SK-N-SH treated with all-trans-retinoic acid at 6 μM for 48 hours (cell line): ENCODE data around the gene BEST3.

ENCODE experiments used
- ATAC-seq: fragments of 200-7000 bp; cut with Tn5 transposase; 3 replicates; pipeline ENCODE4 v1.9.1; 2020; ENCODE audit warnings: mild to moderate bottlenecking, moderate library complexity
- BACH2 ChIP-seq: fragments of 250-450 bp; sonication (Bioruptor Pico); IDR thresholded peaks from 2 replicates; pipeline ENCODE4 v1.9.0; 2021; ENCODE audit warnings: mild to moderate bottlenecking, borderline replicate concordance
- CREB5 ChIP-seq: fragments of 250-450 bp; sonication (Bioruptor Pico); IDR thresholded peaks from 2 replicates; pipeline ENCODE4 v1.5.1; 2020; ENCODE audit warnings: low read depth, mild to moderate bottlenecking, moderate library complexity
- ESRRG ChIP-seq: fragments of 250-450 bp; sonication (Bioruptor Pico); IDR thresholded peaks from 2 replicates; pipeline ENCODE4 v1.6.1; 2021; ENCODE audit warnings: mild to moderate bottlenecking
- GLIS3 ChIP-seq: fragments of 250-450 bp; sonication (Bioruptor Pico); IDR thresholded peaks from 2 replicates; pipeline ENCODE4 v1.5.0; 2020; ENCODE audit warnings: mild to moderate bottlenecking, moderate library complexity
- ISL1 ChIP-seq: fragments of 250-450 bp; sonication (Bioruptor Pico); IDR thresholded peaks from 2 replicates; pipeline ENCODE4 v2.1.2; 2022; ENCODE audit warnings: mild to moderate bottlenecking, moderate library complexity
- OSR1 ChIP-seq: fragments of 250-450 bp; sonication (Bioruptor Pico); IDR thresholded peaks from 2 replicates; pipeline ENCODE4 v1.8.0; 2022; ENCODE audit warnings: moderate library complexity, mild to moderate bottlenecking, inconsistent platforms
- PATZ1 ChIP-seq: fragments of 250-450 bp; sonication (Bioruptor Pico); IDR thresholded peaks from 2 replicates; pipeline ENCODE4 v1.8.0; 2020; ENCODE audit warnings: mild to moderate bottlenecking, moderate library complexity, borderline replicate concordance
- POU6F1 ChIP-seq: fragments of 250-450 bp; sonication (Bioruptor Pico); IDR thresholded peaks from 2 replicates; pipeline ENCODE4 v1.8.0; 2021; ENCODE audit warnings: low read depth, mild to moderate bottlenecking, moderate library complexity, borderline replicate concordance
- PPARA ChIP-seq: fragments of 250-450 bp; sonication (Bioruptor Pico); IDR thresholded peaks from 2 replicates; pipeline ENCODE4 v1.5.0; 2020; ENCODE audit warnings: mild to moderate bottlenecking, borderline replicate concordance
- RARB ChIP-seq: fragments of 250-450 bp; sonication (Bioruptor Pico); IDR thresholded peaks from 2 replicates; pipeline ENCODE4 v1.8.0; 2021; ENCODE audit warnings: mild to moderate bottlenecking, moderate library complexity
- TCF4 ChIP-seq: fragments of 250-450 bp; sonication (Bioruptor Pico); IDR thresholded peaks from 2 replicates; pipeline ENCODE4 v1.8.0; 2021; ENCODE audit warnings: mild to moderate bottlenecking, moderate library complexity, borderline replicate concordance
- TOX ChIP-seq: fragments of 250-450 bp; sonication (Bioruptor Pico); IDR thresholded peaks from 2 replicates; pipeline ENCODE4 v1.8.0; 2021; ENCODE audit warnings: mild to moderate bottlenecking, moderate library complexity, borderline replicate concordance
- TSHZ2 ChIP-seq: fragments of 250-450 bp; sonication (Bioruptor Pico); IDR thresholded peaks from 2 replicates; pipeline ENCODE4 v1.5.0; 2020; ENCODE audit warnings: mild to moderate bottlenecking, moderate library complexity
- ZC3H10 ChIP-seq: fragments of 250-450 bp; sonication (Bioruptor Pico); IDR thresholded peaks from 2 replicates; pipeline ENCODE4 v1.5.1; 2021; ENCODE audit warnings: mild to moderate bottlenecking, moderate library complexity
- ZFP3 ChIP-seq: fragments of 250-450 bp; sonication (Bioruptor Pico); IDR thresholded peaks from 2 replicates; pipeline ENCODE4 v1.5.0; 2020; ENCODE audit warnings: mild to moderate bottlenecking, moderate library complexity
- ZFP30 ChIP-seq: fragments of 450-650 bp; formaldehyde crosslinking; IDR thresholded peaks from 2 replicates; pipeline ENCODE4 v1.5.0; 2022; ENCODE audit warnings: mild to moderate bottlenecking, moderate library complexity
- ZNF565 ChIP-seq: fragments of 450-650 bp; formaldehyde crosslinking; conservative IDR thresholded peaks from 2 replicates; pipeline ENCODE4 v1.5.0; 2020; ENCODE audit warnings: low read depth, mild to moderate bottlenecking, moderate library complexity

BEST3 gene

GRCh38 chr12:69688471-69689427 is 10.4 kb downstream of the BEST3 start (continued):
- no peak for TF ChIP-seq TSHZ2 (CRISPR knock-in tag)
- no peak for TF ChIP-seq ZNF565 (CRISPR knock-in tag)
- TF ChIP-seq PATZ1, result no peak
- no peak for TF ChIP-seq CREB5 (CRISPR knock-in tag)
- TF ChIP-seq BACH2 (CRISPR knock-in tag), result no peak
- no peak for TF ChIP-seq OSR1 (CRISPR knock-in tag)
- no peak for TF ChIP-seq ESRRG
- no peak for TF ChIP-seq ZFP30

GRCh38 chr12:69688021-69688420 is 11.1 kb downstream of the BEST3 start:
- ATAC-seq, result peak; percentile 26
- no peak for TF ChIP-seq BACH2 (CRISPR knock-in tag)
- peak; percentile 31 for TF ChIP-seq ISL1 (CRISPR knock-in tag)
- TF ChIP-seq PATZ1, result no peak

- no peak for ATAC-seq
- TF ChIP-seq TOX (no peak), ZC3H10 (CRISPR knock-in tag) (no peak), BACH2 (CRISPR knock-in tag) (no peak), GLIS3 (CRISPR knock-in tag) (no peak)
These were observed 11.7 kb downstream of the BEST3 start for GRCh38 chr12:69687390-69687789.

- TF ChIP-seq OSR1 (CRISPR knock-in tag) (no peak), TOX (no peak), BACH2 (CRISPR knock-in tag) (no peak), ESRRG (no peak), CREB5 (CRISPR knock-in tag) (no peak), ZNF565 (CRISPR knock-in tag) (no peak), TCF4 (no peak), ZFP30 (no peak), ZFP3 (CRISPR knock-in tag) (no peak), PATZ1 (no peak), ISL1 (CRISPR knock-in tag) (no peak), ZC3H10 (CRISPR knock-in tag) (no peak), RARB (CRISPR knock-in tag) (no peak), PPARA (CRISPR knock-in tag) (no peak), POU6F1 (CRISPR knock-in tag) (no peak)
- no peak for ATAC-seq
These were observed 12.4 kb downstream of the BEST3 start for GRCh38 chr12:69686731-69687130.
